IMR-90 (cell line): ENCODE data around the gene LIPE. TPM values are rescaled to one million over a fixed set of nuclear protein-coding genes. Genes with fewer than 3 reads are reported as not detected.

ENCODE experiments used
- ATAC-seq: fragments of 200-7000 bp; cut with Tn5 transposase; 2 replicates; pipeline ENCODE4 v1.9.1; 2020; ENCODE audit warnings: low read depth, mild to moderate bottlenecking, moderate library complexity
- BruUV-seq: library from RNA; stranded (reverse); fragments of 400-500 nt; replicated peaks from 2 replicates; lab custom pipeline; 2021; lab: Mats Ljungman, UMichigan
- CTCF ChIA-PET: fragments of 300-600 bp; formaldehyde crosslinking; extraction: SDS; loops from one replicate; lab custom pipeline; 2021; ENCODE audit warnings: antibody characterized with exemption; lab: Yijun Ruan, JAX
- POLR2A ChIA-PET: fragments of 300-600 bp; sonication (Branson Sonifier 250); formaldehyde crosslinking; loops from one replicate; lab custom pipeline; 2022; ENCODE audit warnings: antibody characterized with exemption; ENCODE audit not compliant: unreplicated experiment; lab: Charles Lee
- DNase-seq: peaks from one replicate; pipeline ENCODE4 v3.0.0; 2013
- H2AFZ ChIP-seq: replicated peaks from 2 replicates; pipeline ENCODE3; 2013; ENCODE audit warnings: low read length, mild to moderate bottlenecking; ENCODE audit not compliant: poor library complexity
- H2AK5ac ChIP-seq: 2 replicates; pipeline ENCODE4 v1.6.1; 2013; ENCODE audit warnings: low read depth, low read length, inconsistent platforms
- H2AK9ac ChIP-seq: replicated peaks from 2 replicates; pipeline ENCODE3; 2013; ENCODE audit warnings: mild to moderate bottlenecking, low read depth, low read length, moderate library complexity; ENCODE audit not compliant: poor library complexity
- H2BK120ac ChIP-seq: 2 replicates; pipeline ENCODE4 v1.6.1; 2013; ENCODE audit warnings: low read depth, low read length, inconsistent platforms
- H2BK15ac ChIP-seq: 3 replicates; pipeline ENCODE4 v1.6.1; 2013; ENCODE audit warnings: low read depth, low read length, inconsistent platforms
- H2BK20ac ChIP-seq: 2 replicates; pipeline ENCODE4 v1.6.1; 2013; ENCODE audit warnings: low read depth, mild to moderate bottlenecking, inconsistent platforms, low read length, moderate library complexity
- H2BK5ac ChIP-seq: 2 replicates; pipeline ENCODE4 v1.6.1; 2013; ENCODE audit warnings: mild to moderate bottlenecking, low read depth, low read length, inconsistent platforms; ENCODE audit not compliant: poor library complexity, severe bottlenecking
- H3K14ac ChIP-seq: replicated peaks from 2 replicates; pipeline ENCODE4 v1.6.1; 2013; ENCODE audit warnings: low read depth, low read length, inconsistent platforms
- H3K18ac ChIP-seq: 2 replicates; pipeline ENCODE4 v1.6.1; 2013; ENCODE audit warnings: low read depth, low read length, control low read depth
- H3K23ac ChIP-seq: 2 replicates; pipeline ENCODE4 v1.6.1; 2013; ENCODE audit warnings: low read depth, low read length, inconsistent platforms
- H3K27ac ChIP-seq: 2 replicates; pipeline ENCODE4 v1.5.1; 2013; ENCODE audit warnings: mild to moderate bottlenecking, control low read depth, low read length; ENCODE audit not compliant: insufficient read depth
- H3K27me3 ChIP-seq: 2 replicates; pipeline ENCODE4 v1.6.1; 2013; ENCODE audit warnings: low read length; ENCODE audit not compliant: control insufficient read depth, insufficient read depth
- H3K36me3 ChIP-seq: 2 replicates; pipeline ENCODE4 v1.6.1; 2013; ENCODE audit warnings: low read length, mixed read lengths; ENCODE audit not compliant: control insufficient read depth, insufficient read depth
- H3K4ac ChIP-seq: 2 replicates; pipeline ENCODE4 v1.6.1; 2013; ENCODE audit warnings: low read depth, low read length, inconsistent platforms
- H3K4me1 ChIP-seq: 2 replicates; pipeline ENCODE4 v1.6.1; 2013; ENCODE audit warnings: low read length, mixed read lengths; ENCODE audit not compliant: control insufficient read depth, insufficient read depth
- H3K4me2 ChIP-seq: 2 replicates; pipeline ENCODE4 v1.6.1; 2013; ENCODE audit warnings: low read depth, mild to moderate bottlenecking, control low read depth, low read length, moderate library complexity
- H3K4me3 ChIP-seq: 2 replicates; pipeline ENCODE4 v1.5.1; 2013; ENCODE audit warnings: low read depth, mild to moderate bottlenecking, control low read depth, low read length, moderate library complexity; ENCODE audit not compliant: insufficient read depth
- H3K56ac ChIP-seq: 2 replicates; pipeline ENCODE4 v1.6.1; 2013; ENCODE audit warnings: low read length, inconsistent platforms; ENCODE audit not compliant: insufficient read depth; ENCODE audit errors: extremely low read depth
- H3K79me1 ChIP-seq, 2 experiments: 2 replicates each; pipeline ENCODE4 v1.6.1; 2013; ENCODE audit warnings: low read length in 2 of 2, inconsistent platforms in 1 of 2, low read depth in 1 of 2
- H3K9ac ChIP-seq: 2 replicates; pipeline ENCODE4 v1.6.1; 2013; ENCODE audit warnings: low read depth, low read length, control low read depth
- H3K9me1 ChIP-seq: 2 replicates; pipeline ENCODE4 v1.6.1; 2013; ENCODE audit warnings: low read length, inconsistent platforms; ENCODE audit not compliant: insufficient read depth
- H3K9me3 ChIP-seq: 2 replicates; pipeline ENCODE4 v1.6.1; 2013; ENCODE audit warnings: low read length; ENCODE audit not compliant: control insufficient read depth, insufficient read depth
- H4K20me1 ChIP-seq: 2 replicates; pipeline ENCODE4 v1.6.1; 2013; ENCODE audit warnings: low read length, inconsistent platforms; ENCODE audit not compliant: insufficient read depth
- H4K5ac ChIP-seq: 2 replicates; pipeline ENCODE4 v1.6.1; 2013; ENCODE audit warnings: mild to moderate bottlenecking, low read depth, low read length, control low read depth
- H4K8ac ChIP-seq, 2 experiments: 2 replicates each; pipeline ENCODE4 v1.6.1; 2013; ENCODE audit warnings: low read depth in 2 of 2, low read length in 2 of 2, control low read depth in 1 of 2, inconsistent platforms in 1 of 2
- H4K91ac ChIP-seq: 2 replicates; pipeline ENCODE4 v1.6.1; 2013; ENCODE audit warnings: low read depth, low read length, inconsistent platforms; ENCODE audit not compliant: insufficient read depth
- BHLHE40 ChIP-seq: fragments of 150-350 bp; IDR thresholded peaks from 2 replicates; pipeline ENCODE4 v1.6.1; 2016; ENCODE audit warnings: mild to moderate bottlenecking, low read depth, low read length
- CEBPB ChIP-seq: IDR thresholded peaks from 2 replicates; pipeline ENCODE4 v1.6.1; 2012; ENCODE audit warnings: low read depth, low read length, improper control_type of control experiment
- CHD1 ChIP-seq: IDR thresholded peaks from 2 replicates; pipeline ENCODE4 v1.6.1; 2012; ENCODE audit warnings: low read depth, low read length, improper control_type of control experiment
- CTCF ChIP-seq: conservative IDR thresholded peaks from 2 replicates; pipeline ENCODE4 v1.5.1; 2012; ENCODE audit warnings: mild to moderate bottlenecking, low read depth, low read length, improper control_type of control experiment
- ELK1 ChIP-seq: fragments of 150-350 bp; IDR thresholded peaks from 2 replicates; pipeline ENCODE4 v1.6.1; 2016; ENCODE audit warnings: low read depth, mild to moderate bottlenecking, low read length, moderate library complexity, borderline replicate concordance
- FOS ChIP-seq: fragments of 150-350 bp; IDR thresholded peaks from 2 replicates; pipeline ENCODE4 v1.6.1; 2016; ENCODE audit warnings: low read depth, low read length
- MAFK ChIP-seq: IDR thresholded peaks from 2 replicates; pipeline ENCODE4 v1.6.1; 2012; ENCODE audit warnings: low read depth, low read length, improper control_type of control experiment
- MAZ ChIP-seq: IDR thresholded peaks from 2 replicates; pipeline ENCODE4 v1.6.1; 2012; ENCODE audit warnings: low read depth, mild to moderate bottlenecking, low read length, improper control_type of control experiment, moderate library complexity, borderline replicate concordance
- MXI1 ChIP-seq: IDR thresholded peaks from 2 replicates; pipeline ENCODE4 v1.6.1; 2012; ENCODE audit warnings: low read depth, mild to moderate bottlenecking, low read length, moderate library complexity, borderline replicate concordance
- NFE2L2 ChIP-seq: fragments of 150-350 bp; IDR thresholded peaks from 2 replicates; pipeline ENCODE4 v1.6.1; 2016; ENCODE audit warnings: low read depth, mild to moderate bottlenecking, low read length
- POLR2A ChIP-seq: IDR thresholded peaks from 2 replicates; pipeline ENCODE4 v1.6.1; 2012; ENCODE audit warnings: mild to moderate bottlenecking, low read depth, low read length
- RCOR1 ChIP-seq: IDR thresholded peaks from 2 replicates; pipeline ENCODE4 v1.6.1; 2012; ENCODE audit warnings: mild to moderate bottlenecking, low read length, improper control_type of control experiment; ENCODE audit not compliant: insufficient replicate concordance
- RFX5 ChIP-seq: IDR thresholded peaks from 2 replicates; pipeline ENCODE4 v1.8.0; 2012; ENCODE audit warnings: low read depth, mild to moderate bottlenecking, low read length, moderate library complexity
- SMC3 ChIP-seq: fragments of 150-350 bp; IDR thresholded peaks from 2 replicates; pipeline ENCODE4 v1.6.1; 2016; ENCODE audit warnings: low read depth, mild to moderate bottlenecking, antibody characterized with exemption, low read length, moderate library complexity
- WGBS, 2 experiments: methylation state at CpG; one replicate each; pipeline versions ENCODE4 v1.1.5 to v1.1.7; 2013; ENCODE audit warnings: missing lambda C conversion rate in 2 of 2; ENCODE audit not compliant: insufficient read length in 1 of 2; ENCODE audit errors: extremely low coverage in 2 of 2; 5-methylcytosine and 5-hydroxymethylcytosine counted together
- dilution Hi-C: fragments of 300-500 bp; cut with HindIII; formaldehyde crosslinking; loops from one replicate; pipeline ENCODE4 v1.14.3; 2018; ENCODE audit warnings: low sequenced_read_pairs; ENCODE audit not compliant: unreplicated experiment
- in situ Hi-C: fragments of 300-500 bp; cut with MboI; formaldehyde crosslinking; loops from 3 replicates; pipeline ENCODE4 v1.14.3; 2019; ENCODE audit warnings: low sequenced_read_pairs, inconsistent platforms, mixed read lengths
- intact Hi-C: fragments of 100-400 bp; cut with micrococcal nuclease; formaldehyde crosslinking; loops from 2 replicates; pipeline ENCODE4 v1.10.0; 2022
- polyA plus RNA-seq, 3 experiments: library from polyadenylated mRNA; depleted of rRNA; stranded (reverse); fragments of >200 nt; gene quantifications; 2 replicates each; pipeline ENCODE4 v1.2.3, GENCODE V29; 2012; ENCODE audit warnings: low replicate concordance in 1 of 3
- total RNA-seq: library from RNA; depleted of rRNA; stranded (reverse); fragments of >200 nt; gene quantifications from 2 replicates; pipeline ENCODE4 v1.2.3, GENCODE V29; 2012
- TF ChIP-seq, protein P1 (sequence below): fragments of 150-350 bp; IDR thresholded peaks from 2 replicates; pipeline ENCODE4 v1.6.1; 2017; ENCODE audit warnings: mild to moderate bottlenecking, antibody characterized with exemption, low read length, low read depth

LIPE gene
- total and polyA plus RNA-seq, 2 of the 4 experiments (the other 2 are of a cell fraction) = 1.1 to 5.4 TPM

DNA sequence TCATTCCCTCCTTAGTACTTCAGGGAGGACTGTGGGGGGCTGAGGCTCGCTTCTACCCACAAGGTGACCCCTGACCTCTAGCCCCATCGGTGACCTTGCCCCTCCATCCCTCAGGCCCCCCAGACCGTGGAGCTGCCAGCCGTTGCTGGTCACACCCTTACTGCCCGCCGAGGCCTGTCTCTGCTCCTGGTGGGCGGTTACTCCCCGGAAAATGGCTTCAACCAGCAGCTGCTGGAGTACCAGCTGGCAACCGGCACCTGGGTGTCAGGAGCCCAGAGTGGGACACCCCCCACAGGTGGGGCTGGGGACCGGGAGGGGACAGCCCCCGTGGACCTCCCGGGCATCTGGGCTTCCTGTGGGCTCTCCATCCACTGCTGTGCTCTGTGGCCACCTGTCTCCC is 69.9 kb downstream of the LIPE start:
- in situ Hi-C loops = no loop called here
- Histone ChIP-seq H3K27me3 (no peaks in the 10 kb centered on the region), H3K4me2 (no peak overlapping the region), H3K18ac (no peak overlapping the region), H2BK5ac (no peak overlapping the region), H4K91ac (no peak overlapping the region), H3K36me3 (peaks cover 38% of the 10 kb centered on the region), H2AK9ac (peak overlapping the region; percentile 28), H2AFZ (no peak overlapping the region), H2BK120ac (no peak overlapping the region), H2BK15ac (no peak overlapping the region), H3K9ac (no peak overlapping the region), H4K20me1 (no peaks in the 10 kb centered on the region), H4K5ac (no peak overlapping the region), H3K9me1 (0 out of 2 replicates have a peak, but pooled peaks cover 4% of the 10 kb centered on the region), H2AK5ac (no peak overlapping the region), H3K4me1 (no peaks in the 10 kb centered on the region), H3K4me3 (no peak overlapping the region), H4K8ac (no peak overlapping the region), H3K27ac (no peak overlapping the region), H3K9me3 (no peaks in the 10 kb centered on the region), H3K23ac (no peak overlapping the region), H3K4ac (no peak overlapping the region), H2BK20ac (no peak overlapping the region), H3K79me1 (no peaks in the 10 kb centered on the region), H3K14ac (no peak overlapping the region), H3K56ac (no peak overlapping the region)
- dilution Hi-C loops = no loop called here
- ChIA-PET POLR2A (no interaction called here), CTCF (no interaction called here)
- DNase-seq (no peak), ATAC-seq (no peak)
- TF ChIP-seq RCOR1 = no peak
- no peak for TF ChIP-seq ELK1
- TF ChIP-seq BHLHE40 = no peak
- TF ChIP-seq CEBPB = no peak
- TF ChIP-seq NFE2L2 = no peak
- TF ChIP-seq, protein P1, sequence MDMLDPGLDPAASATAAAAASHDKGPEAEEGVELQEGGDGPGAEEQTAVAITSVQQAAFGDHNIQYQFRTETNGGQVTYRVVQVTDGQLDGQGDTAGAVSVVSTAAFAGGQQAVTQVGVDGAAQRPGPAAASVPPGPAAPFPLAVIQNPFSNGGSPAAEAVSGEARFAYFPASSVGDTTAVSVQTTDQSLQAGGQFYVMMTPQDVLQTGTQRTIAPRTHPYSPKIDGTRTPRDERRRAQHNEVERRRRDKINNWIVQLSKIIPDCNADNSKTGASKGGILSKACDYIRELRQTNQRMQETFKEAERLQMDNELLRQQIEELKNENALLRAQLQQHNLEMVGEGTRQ = no peak
- TF ChIP-seq CTCF = no peak
- TF ChIP-seq MXI1 = no peak
- no peak for TF ChIP-seq CHD1
- TF ChIP-seq MAZ = no peak
- no peak for TF ChIP-seq SMC3
- TF ChIP-seq MAFK = no peak
- no peak for TF ChIP-seq FOS
- TF ChIP-seq POLR2A = no peak
- TF ChIP-seq RFX5 = no peak
- intact Hi-C loops = no loop called here
- WGBS, 2 experiments = 85% methylated on average over 9 of the region's 12 CpGs; no CpG with 5 or more reads in 1 of the 2 experiments
- BruUV-seq = no TSS peak
